Breast epithelium (tissue), 3 donors: ENCODE results near the gene LGR5.

Experiments used
- CTCF ChIP-seq, 3 donors: fragments of 450-650 bp; IDR thresholded peaks; one replicate each; pipeline ENCODE4 v1.5.1; 2016 to 2017; ENCODE audit warnings: antibody characterized with exemption in 3 of 3, mild to moderate bottlenecking in 3 of 3, moderate library complexity in 3 of 3
- POLR2A ChIP-seq: fragments of 450-650 bp; IDR thresholded peaks from one replicate; pipeline ENCODE4 v1.6.1; 2016; ENCODE audit warnings: antibody characterized with exemption, mild to moderate bottlenecking, moderate library complexity
- POLR2AphosphoS5 ChIP-seq, 3 donors: sonication (generic); formaldehyde crosslinking; IDR thresholded peaks; one replicate each; pipeline ENCODE4 v1.6.1; 2017; ENCODE audit warnings: antibody characterized with exemption in 3 of 3

GRCh38 chr12:71440763-71441748 is 1.5 kb downstream of the LGR5 start:
- no peak for TF ChIP-seq POLR2A
- no peak for TF ChIP-seq CTCF (IDR thresholded peaks at IDR 0.05)
- TF ChIP-seq POLR2AphosphoS5 (IDR thresholded peaks at IDR 0.05) = no peak
